Measurements from ENCODE around the gene ANKRD9. TPM values are rescaled to one million over a fixed set of nuclear protein-coding genes. Genes with fewer than 3 reads are reported as not detected.

ANKRD9 gene
- total and polyA plus RNA-seq, 10 of the 15 experiments (the other 5 are each of a cell fraction or from before 2014, with no cell fraction given), result 0.03 to 3.6 (median 0.49) TPM

DNA sequence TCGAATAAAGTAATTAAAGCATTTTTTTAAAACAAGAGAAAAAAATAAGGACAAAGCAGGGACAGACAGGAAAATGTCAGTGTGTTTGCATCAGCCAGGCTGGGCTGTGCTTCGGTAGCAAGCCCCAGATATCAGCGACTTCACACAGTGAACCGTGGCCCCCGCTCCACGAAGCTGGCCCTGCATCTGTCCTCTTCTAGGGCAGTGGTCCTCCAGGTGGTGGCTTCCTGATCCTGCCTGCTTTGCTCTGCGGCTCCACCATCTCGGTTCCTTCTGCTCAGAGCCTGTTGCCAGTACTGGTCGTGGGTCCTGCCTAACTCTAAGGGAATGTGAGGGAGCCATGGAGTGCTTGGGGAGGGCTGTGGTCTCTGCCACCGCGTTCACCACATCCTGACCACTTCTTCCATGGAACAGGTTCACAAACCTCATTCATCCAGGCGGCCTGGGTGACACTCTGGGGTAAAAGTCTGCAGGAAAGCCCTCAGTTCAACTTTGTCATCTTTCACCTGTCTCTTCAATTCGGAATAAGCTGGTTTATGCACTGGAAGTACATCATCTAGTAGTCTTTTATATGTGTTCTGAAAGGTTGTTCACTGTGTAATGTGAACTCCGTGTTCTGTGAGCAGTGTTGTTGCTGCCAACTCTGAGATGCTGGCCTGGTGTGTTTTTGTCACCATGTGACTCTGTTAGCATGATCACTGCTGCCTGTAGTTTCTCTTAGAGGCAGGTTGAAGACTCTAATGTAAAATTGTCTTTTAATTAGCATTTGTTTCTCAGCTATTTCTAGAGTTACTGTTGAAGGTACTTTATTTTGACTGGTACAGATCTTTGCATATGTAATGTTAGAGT, 47.9 kb downstream of the ANKRD9 start:
- H3K9me3 ChIP-seq (replicated peaks; ENCODE audit: control insufficient read depth, insufficient read depth, low read length), result no peaks in the 10 kb centered on the region
- DNase-seq (ENCODE audit: low read depth, low spot score), result no peak
- ChIA-PET POLR2A (no interaction called here), SMC1A (ENCODE audit: uncharacterized antibody, unreplicated experiment) (no interaction called here), CTCF (no interaction called here), RAD21 (ENCODE audit: unreplicated experiment) (no interaction called here)
- H3K27ac ChIP-seq (ENCODE audit: control insufficient read depth, insufficient read depth), result no peak overlapping the region
- no peak for FAIRE-seq
- H4K20me1 ChIP-seq (ENCODE audit: control insufficient read depth, insufficient read depth), result no peaks in the 10 kb centered on the region
- H3K4me2 ChIP-seq (ENCODE audit: control insufficient read depth, insufficient read depth), result no peak overlapping the region
- H3K36me3 ChIP-seq (ENCODE audit: control insufficient read depth in 2 of 2, insufficient read depth in 2 of 2, low read length in 1 of 2), result no peaks in the 10 kb centered on the region; a peak in 1 of 4 replicates
- in situ Hi-C loops (cut with MboI), result no loop called here
- H2AFZ ChIP-seq (ENCODE audit: control insufficient read depth, low read depth, low read length), result no peak overlapping the region
- H3K4me3 ChIP-seq, result no peak overlapping the region
- 58% methylated on average over 14 of the region's 14 CpGs for WGBS (ENCODE audit: insufficient coverage, insufficient replicate concordance, low lambda C conversion rate, missing lambda C conversion rate)
- H3K9ac ChIP-seq (ENCODE audit: control insufficient read depth, insufficient read depth, low read length), result no peak overlapping the region
- H3K27me3 ChIP-seq (replicated peaks in 1 of 2; ENCODE audit: control insufficient read depth in 2 of 2, insufficient read depth in 2 of 2, low read length in 1 of 2), result no peaks in the 10 kb centered on the region
- no peaks in the 10 kb centered on the region for H3K4me1 ChIP-seq (ENCODE audit: control insufficient read depth, insufficient read depth, low read length)
- H3K79me2 ChIP-seq (ENCODE audit: control insufficient read depth, insufficient read depth, low read length), result no peaks in the 10 kb centered on the region
- ATAC-seq, result no peak
- BruUV-seq (replicated peaks), result no TSS peak
- intact Hi-C loops (cut with micrococcal nuclease; ENCODE audit: unreplicated experiment), result no loop called here
- no peak for TF ChIP-seq ETV6 (conservative IDR thresholded peaks at IDR 0.05 in 1 of 2, IDR thresholded peaks at IDR 0.05 in 1 of 2; ENCODE audit: borderline replicate concordance in 1 of 2, low read depth in 1 of 2)
- TF ChIP-seq PML (IDR thresholded peaks at IDR 0.05; ENCODE audit: low read length), result no peak
- no peak for TF ChIP-seq SIX5 (IDR thresholded peaks at IDR 0.05; ENCODE audit: low read depth, low read length, severe bottlenecking)
- TF ChIP-seq, protein P1, sequence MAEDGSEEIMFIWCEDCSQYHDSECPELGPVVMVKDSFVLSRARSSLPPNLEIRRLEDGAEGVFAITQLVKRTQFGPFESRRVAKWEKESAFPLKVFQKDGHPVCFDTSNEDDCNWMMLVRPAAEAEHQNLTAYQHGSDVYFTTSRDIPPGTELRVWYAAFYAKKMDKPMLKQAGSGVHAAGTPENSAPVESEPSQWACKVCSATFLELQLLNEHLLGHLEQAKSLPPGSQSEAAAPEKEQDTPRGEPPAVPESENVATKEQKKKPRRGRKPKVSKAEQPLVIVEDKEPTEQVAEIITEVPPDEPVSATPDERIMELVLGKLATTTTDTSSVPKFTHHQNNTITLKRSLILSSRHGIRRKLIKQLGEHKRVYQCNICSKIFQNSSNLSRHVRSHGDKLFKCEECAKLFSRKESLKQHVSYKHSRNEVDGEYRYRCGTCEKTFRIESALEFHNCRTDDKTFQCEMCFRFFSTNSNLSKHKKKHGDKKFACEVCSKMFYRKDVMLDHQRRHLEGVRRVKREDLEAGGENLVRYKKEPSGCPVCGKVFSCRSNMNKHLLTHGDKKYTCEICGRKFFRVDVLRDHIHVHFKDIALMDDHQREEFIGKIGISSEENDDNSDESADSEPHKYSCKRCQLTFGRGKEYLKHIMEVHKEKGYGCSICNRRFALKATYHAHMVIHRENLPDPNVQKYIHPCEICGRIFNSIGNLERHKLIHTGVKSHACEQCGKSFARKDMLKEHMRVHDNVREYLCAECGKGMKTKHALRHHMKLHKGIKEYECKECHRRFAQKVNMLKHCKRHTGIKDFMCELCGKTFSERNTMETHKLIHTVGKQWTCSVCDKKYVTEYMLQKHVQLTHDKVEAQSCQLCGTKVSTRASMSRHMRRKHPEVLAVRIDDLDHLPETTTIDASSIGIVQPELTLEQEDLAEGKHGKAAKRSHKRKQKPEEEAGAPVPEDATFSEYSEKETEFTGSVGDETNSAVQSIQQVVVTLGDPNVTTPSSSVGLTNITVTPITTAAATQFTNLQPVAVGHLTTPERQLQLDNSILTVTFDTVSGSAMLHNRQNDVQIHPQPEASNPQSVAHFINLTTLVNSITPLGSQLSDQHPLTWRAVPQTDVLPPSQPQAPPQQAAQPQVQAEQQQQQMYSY (CRISPR knock-in tag; IDR thresholded peaks at IDR 0.05), result no peak
- TF ChIP-seq STAT1 (conservative IDR thresholded peaks at IDR 0.05), result no peak
- TF ChIP-seq POU2F2 (IDR thresholded peaks at IDR 0.05; ENCODE audit: borderline replicate concordance, low read depth, low read length), result no peak
- TF ChIP-seq, protein P2, sequence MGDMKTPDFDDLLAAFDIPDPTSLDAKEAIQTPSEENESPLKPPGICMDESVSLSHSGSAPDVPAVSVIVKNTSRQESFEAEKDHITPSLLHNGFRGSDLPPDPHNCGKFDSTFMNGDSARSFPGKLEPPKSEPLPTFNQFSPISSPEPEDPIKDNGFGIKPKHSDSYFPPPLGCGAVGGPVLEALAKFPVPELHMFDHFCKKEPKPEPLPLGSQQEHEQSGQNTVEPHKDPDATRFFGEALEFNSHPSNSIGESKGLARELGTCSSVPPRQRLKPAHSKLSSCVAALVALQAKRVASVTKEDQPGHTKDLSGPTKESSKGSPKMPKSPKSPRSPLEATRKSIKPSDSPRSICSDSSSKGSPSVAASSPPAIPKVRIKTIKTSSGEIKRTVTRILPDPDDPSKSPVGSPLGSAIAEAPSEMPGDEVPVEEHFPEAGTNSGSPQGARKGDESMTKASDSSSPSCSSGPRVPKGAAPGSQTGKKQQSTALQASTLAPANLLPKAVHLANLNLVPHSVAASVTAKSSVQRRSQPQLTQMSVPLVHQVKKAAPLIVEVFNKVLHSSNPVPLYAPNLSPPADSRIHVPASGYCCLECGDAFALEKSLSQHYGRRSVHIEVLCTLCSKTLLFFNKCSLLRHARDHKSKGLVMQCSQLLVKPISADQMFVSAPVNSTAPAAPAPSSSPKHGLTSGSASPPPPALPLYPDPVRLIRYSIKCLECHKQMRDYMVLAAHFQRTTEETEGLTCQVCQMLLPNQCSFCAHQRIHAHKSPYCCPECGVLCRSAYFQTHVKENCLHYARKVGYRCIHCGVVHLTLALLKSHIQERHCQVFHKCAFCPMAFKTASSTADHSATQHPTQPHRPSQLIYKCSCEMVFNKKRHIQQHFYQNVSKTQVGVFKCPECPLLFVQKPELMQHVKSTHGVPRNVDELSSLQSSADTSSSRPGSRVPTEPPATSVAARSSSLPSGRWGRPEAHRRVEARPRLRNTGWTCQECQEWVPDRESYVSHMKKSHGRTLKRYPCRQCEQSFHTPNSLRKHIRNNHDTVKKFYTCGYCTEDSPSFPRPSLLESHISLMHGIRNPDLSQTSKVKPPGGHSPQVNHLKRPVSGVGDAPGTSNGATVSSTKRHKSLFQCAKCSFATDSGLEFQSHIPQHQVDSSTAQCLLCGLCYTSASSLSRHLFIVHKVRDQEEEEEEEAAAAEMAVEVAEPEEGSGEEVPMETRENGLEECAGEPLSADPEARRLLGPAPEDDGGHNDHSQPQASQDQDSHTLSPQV (IDR thresholded peaks at IDR 0.05), result no peak
- no peak for TF ChIP-seq RFX5 (IDR thresholded peaks at IDR 0.05; ENCODE audit: low read depth, low read length)
- TF ChIP-seq, protein P3, sequence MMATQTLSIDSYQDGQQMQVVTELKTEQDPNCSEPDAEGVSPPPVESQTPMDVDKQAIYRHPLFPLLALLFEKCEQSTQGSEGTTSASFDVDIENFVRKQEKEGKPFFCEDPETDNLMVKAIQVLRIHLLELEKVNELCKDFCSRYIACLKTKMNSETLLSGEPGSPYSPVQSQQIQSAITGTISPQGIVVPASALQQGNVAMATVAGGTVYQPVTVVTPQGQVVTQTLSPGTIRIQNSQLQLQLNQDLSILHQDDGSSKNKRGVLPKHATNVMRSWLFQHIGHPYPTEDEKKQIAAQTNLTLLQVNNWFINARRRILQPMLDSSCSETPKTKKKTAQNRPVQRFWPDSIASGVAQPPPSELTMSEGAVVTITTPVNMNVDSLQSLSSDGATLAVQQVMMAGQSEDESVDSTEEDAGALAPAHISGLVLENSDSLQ (IDR thresholded peaks at IDR 0.05), result no peak
- no peak for TF ChIP-seq TARDBP (IDR thresholded peaks at IDR 0.05; ENCODE audit: borderline replicate concordance)
- TF ChIP-seq, protein P4, sequence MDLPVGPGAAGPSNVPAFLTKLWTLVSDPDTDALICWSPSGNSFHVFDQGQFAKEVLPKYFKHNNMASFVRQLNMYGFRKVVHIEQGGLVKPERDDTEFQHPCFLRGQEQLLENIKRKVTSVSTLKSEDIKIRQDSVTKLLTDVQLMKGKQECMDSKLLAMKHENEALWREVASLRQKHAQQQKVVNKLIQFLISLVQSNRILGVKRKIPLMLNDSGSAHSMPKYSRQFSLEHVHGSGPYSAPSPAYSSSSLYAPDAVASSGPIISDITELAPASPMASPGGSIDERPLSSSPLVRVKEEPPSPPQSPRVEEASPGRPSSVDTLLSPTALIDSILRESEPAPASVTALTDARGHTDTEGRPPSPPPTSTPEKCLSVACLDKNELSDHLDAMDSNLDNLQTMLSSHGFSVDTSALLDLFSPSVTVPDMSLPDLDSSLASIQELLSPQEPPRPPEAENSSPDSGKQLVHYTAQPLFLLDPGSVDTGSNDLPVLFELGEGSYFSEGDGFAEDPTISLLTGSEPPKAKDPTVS (IDR thresholded peaks at IDR 0.05; ENCODE audit: low read depth, low read length), result no peak
- no peak for TF ChIP-seq GATAD2B (conservative IDR thresholded peaks at IDR 0.05; ENCODE audit: low read depth)
- TF ChIP-seq FOXK2 (IDR thresholded peaks at IDR 0.05), result no peak

All from GM12878 (cell line).